Measurements from ENCODE around the gene EML4.

Gene EML4

DNA sequence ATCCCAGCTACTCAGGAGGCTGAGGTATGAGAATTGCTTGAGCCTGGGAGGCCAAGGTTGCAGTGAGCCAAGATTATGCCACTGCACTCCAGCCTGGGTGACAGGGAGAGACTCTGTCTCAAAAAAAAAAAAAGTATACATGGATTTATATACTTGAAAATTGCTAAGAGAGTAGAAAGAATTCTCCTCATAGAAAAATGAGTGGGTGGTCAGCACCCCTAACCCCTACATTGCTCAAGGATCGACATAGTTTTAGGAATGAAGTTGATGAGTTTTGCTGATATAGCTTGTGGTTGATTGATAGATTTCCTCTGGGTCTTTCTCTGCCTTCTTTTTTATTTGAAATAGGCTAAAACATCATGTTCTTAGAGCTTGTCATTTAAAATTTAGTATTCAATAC lies 58.9 kb downstream of the EML4 start:
- TF ChIP-seq, protein P1, sequence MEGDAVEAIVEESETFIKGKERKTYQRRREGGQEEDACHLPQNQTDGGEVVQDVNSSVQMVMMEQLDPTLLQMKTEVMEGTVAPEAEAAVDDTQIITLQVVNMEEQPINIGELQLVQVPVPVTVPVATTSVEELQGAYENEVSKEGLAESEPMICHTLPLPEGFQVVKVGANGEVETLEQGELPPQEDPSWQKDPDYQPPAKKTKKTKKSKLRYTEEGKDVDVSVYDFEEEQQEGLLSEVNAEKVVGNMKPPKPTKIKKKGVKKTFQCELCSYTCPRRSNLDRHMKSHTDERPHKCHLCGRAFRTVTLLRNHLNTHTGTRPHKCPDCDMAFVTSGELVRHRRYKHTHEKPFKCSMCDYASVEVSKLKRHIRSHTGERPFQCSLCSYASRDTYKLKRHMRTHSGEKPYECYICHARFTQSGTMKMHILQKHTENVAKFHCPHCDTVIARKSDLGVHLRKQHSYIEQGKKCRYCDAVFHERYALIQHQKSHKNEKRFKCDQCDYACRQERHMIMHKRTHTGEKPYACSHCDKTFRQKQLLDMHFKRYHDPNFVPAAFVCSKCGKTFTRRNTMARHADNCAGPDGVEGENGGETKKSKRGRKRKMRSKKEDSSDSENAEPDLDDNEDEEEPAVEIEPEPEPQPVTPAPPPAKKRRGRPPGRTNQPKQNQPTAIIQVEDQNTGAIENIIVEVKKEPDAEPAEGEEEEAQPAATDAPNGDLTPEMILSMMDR (IDR thresholded peaks at IDR 0.05; ENCODE audit: low read depth, low read length, missing control alignments): no peak
- no peak overlapping the region for H3K4me3 ChIP-seq (replicated peaks; ENCODE audit: low read depth, low read length)
- no peak for DNase-seq (ENCODE audit: extremely low read depth, low read depth)

- TF ChIP-seq, protein P1 (IDR thresholded peaks at IDR 0.05; ENCODE audit: low read depth, low read length, missing control alignments): no peak
- DNase-seq (ENCODE audit: extremely low read depth, low read depth): no peak
- no peak overlapping the region for H3K4me3 ChIP-seq (replicated peaks; ENCODE audit: low read depth, low read length)
Observed at GRCh38 chr2:42229949-42230348, 60.8 kb downstream of the EML4 start.

- H3K4me3 ChIP-seq (replicated peaks; ENCODE audit: low read depth, low read length): no peak overlapping the region
- DNase-seq (ENCODE audit: extremely low read depth, low read depth): no peak
- TF ChIP-seq, protein P1 (IDR thresholded peaks at IDR 0.05; ENCODE audit: low read depth, low read length, missing control alignments): no peak
Observed at GRCh38 chr2:42230891-42231290, 61.7 kb downstream of the EML4 start.

GRCh38 chr2:42232024-42232423 lies 62.9 kb downstream of the EML4 start:
- TF ChIP-seq, protein P1 (IDR thresholded peaks at IDR 0.05; ENCODE audit: low read depth, low read length, missing control alignments): no peak
- no peak overlapping the region for H3K4me3 ChIP-seq (replicated peaks; ENCODE audit: low read depth, low read length)
- no peak for DNase-seq (ENCODE audit: extremely low read depth, low read depth)

GRCh38 chr2:42233976-42234441 lies 64.9 kb downstream of the EML4 start:
- no peak overlapping the region for H3K4me3 ChIP-seq (replicated peaks; ENCODE audit: low read depth, low read length)
- TF ChIP-seq, protein P1 (IDR thresholded peaks at IDR 0.05; ENCODE audit: low read depth, low read length, missing control alignments): no peak
- DNase-seq (ENCODE audit: extremely low read depth, low read depth): no peak

GRCh38 chr2:42236911-42237310 lies 67.8 kb downstream of the EML4 start:
- TF ChIP-seq, protein P1 (IDR thresholded peaks at IDR 0.05; ENCODE audit: low read depth, low read length, missing control alignments): no peak
- no peak for DNase-seq (ENCODE audit: extremely low read depth, low read depth)
- H3K4me3 ChIP-seq (replicated peaks; ENCODE audit: low read depth, low read length): no peak overlapping the region

- TF ChIP-seq, protein P1 (IDR thresholded peaks at IDR 0.05; ENCODE audit: low read depth, low read length, missing control alignments): no peak
- DNase-seq (ENCODE audit: extremely low read depth, low read depth): no peak
- H3K4me3 ChIP-seq (replicated peaks; ENCODE audit: low read depth, low read length): no peak overlapping the region
Observed at GRCh38 chr2:42238644-42239288, 69.6 kb downstream of the EML4 start.

All from HFF-Myc (cell line).